ES-I3 (cell line): ENCODE data around the gene PDK4.

Source experiments
- H3K36me3 ChIP-seq: 2 replicates; pipeline ENCODE4 v1.6.1; 2013; ENCODE audit warnings: mild to moderate bottlenecking, low read length, control low read depth, moderate library complexity; ENCODE audit not compliant: insufficient read depth
- H3K4me1 ChIP-seq: 2 replicates; pipeline ENCODE4 v1.6.1; 2013; ENCODE audit warnings: mild to moderate bottlenecking, control low read depth, low read length; ENCODE audit not compliant: insufficient read depth
- H3K9ac ChIP-seq: 2 replicates; pipeline ENCODE4 v1.6.1; 2013; ENCODE audit warnings: low read depth, mild to moderate bottlenecking, low read length, moderate library complexity
- H3K9me3 ChIP-seq: 2 replicates; pipeline ENCODE4 v1.6.1; 2013; ENCODE audit warnings: mild to moderate bottlenecking, low read length, moderate library complexity; ENCODE audit not compliant: control insufficient read depth, insufficient read depth

PDK4 gene

DNA sequence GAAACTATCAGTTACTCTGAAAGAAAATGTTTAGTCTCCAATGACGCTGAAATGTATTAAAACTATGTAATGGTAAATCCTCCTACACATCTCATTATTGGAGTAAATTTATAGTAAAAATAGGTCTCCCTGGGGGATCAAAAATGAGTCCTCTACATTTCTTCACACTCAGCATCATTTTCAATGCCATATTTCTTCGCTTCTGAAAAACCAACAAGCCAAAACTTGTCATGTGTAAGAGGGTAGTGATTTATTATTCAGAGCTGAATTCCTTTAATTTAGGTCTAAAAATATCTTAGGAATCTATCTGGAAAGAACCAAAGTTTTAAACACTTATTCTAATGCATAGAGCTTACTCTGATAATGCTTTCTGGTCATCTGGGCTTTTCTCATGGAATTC, 3.0 kb downstream of the PDK4 start:
- no peaks in the 10 kb centered on the region for H3K36me3 ChIP-seq
- H3K9ac ChIP-seq: no peak overlapping the region
- H3K4me1 ChIP-seq: 0 out of 2 replicates have a peak, but pooled peaks cover 3% of the 10 kb centered on the region
- no peaks in the 10 kb centered on the region for H3K9me3 ChIP-seq

- 0 out of 2 replicates have a peak, but pooled peaks cover 3% of the 10 kb centered on the region for H3K4me1 ChIP-seq
- H3K9me3 ChIP-seq: no peaks in the 10 kb centered on the region
- H3K9ac ChIP-seq: no peak overlapping the region
- H3K36me3 ChIP-seq: no peaks in the 10 kb centered on the region
These were observed 3.7 kb downstream of the PDK4 start for GRCh38 chr7:95592570-95592969.

- Histone ChIP-seq H3K9ac (no peak overlapping the region), H3K4me1 (0 out of 2 replicates have a peak, but pooled peaks cover 3% of the 10 kb centered on the region), H3K9me3 (no peaks in the 10 kb centered on the region), H3K36me3 (no peaks in the 10 kb centered on the region)
These were observed 5.7 kb downstream of the PDK4 start for GRCh38 chr7:95590387-95591248.

DNA sequence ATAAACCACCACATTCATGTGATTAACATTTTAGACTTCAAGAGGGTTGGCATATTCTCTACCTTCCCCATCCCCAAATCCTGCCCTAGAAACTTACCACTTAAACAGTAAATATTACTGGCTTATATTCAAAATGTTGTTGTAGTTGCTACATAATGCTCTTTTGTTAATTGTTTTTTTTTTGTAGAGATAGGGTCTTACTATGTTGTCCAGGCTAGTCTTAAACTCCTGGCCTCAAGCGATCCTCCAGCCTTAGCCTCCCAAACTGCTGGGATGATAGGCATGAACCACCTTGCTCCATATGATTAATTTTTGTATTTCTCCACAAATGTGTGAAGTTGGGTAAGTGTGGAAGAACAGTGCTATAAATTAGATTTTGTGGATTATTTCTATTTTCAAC, 6.5 kb downstream of the PDK4 start:
- H3K9ac ChIP-seq: no peak overlapping the region
- H3K36me3 ChIP-seq: no peaks in the 10 kb centered on the region
- H3K9me3 ChIP-seq: no peaks in the 10 kb centered on the region
- H3K4me1 ChIP-seq: 0 out of 2 replicates have a peak, but pooled peaks cover 3% of the 10 kb centered on the region

DNA sequence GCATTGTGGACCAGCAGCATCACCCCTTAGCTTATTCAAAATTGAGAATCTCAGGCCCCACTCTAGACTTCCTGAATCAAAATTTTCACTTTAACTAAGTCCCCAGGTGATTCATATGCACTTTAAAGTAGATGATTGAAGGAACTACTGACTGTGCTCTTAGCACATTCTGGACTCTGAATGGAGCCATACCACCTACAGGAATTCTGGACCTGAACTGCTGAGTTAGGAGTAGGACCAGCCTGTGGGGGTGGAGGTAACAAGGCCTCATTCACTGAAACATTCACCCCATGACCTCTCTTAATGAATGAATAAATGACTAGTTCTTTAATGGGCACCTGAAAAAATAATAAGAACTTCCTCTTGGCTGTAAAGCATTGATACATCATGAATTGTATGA, 7.3 kb downstream of the PDK4 start:
- H3K9me3 ChIP-seq: no peaks in the 10 kb centered on the region

GRCh38 chr7:95586951-95587301, 9.4 kb downstream of the PDK4 start:
- H3K4me1 ChIP-seq: 0 out of 2 replicates have a peak, but pooled peaks cover 3% of the 10 kb centered on the region
- no peaks in the 10 kb centered on the region for H3K36me3 ChIP-seq
- no peak overlapping the region for H3K9ac ChIP-seq
- H3K9me3 ChIP-seq: no peaks in the 10 kb centered on the region

More for the DNA sequence above, 7.3 kb downstream of the PDK4 start:
- Histone ChIP-seq H3K36me3 (no peaks in the 10 kb centered on the region), H3K9ac (no peak overlapping the region), H3K4me1 (0 out of 2 replicates have a peak, but pooled peaks cover 3% of the 10 kb centered on the region)

GRCh38 chr7:95585426-95585789, 10.9 kb downstream of the PDK4 start:
- Histone ChIP-seq H3K36me3 (no peaks in the 10 kb centered on the region), H3K9ac (no peak overlapping the region), H3K4me1 (0 out of 2 replicates have a peak, but pooled peaks cover 3% of the 10 kb centered on the region), H3K9me3 (no peaks in the 10 kb centered on the region)

DNA sequence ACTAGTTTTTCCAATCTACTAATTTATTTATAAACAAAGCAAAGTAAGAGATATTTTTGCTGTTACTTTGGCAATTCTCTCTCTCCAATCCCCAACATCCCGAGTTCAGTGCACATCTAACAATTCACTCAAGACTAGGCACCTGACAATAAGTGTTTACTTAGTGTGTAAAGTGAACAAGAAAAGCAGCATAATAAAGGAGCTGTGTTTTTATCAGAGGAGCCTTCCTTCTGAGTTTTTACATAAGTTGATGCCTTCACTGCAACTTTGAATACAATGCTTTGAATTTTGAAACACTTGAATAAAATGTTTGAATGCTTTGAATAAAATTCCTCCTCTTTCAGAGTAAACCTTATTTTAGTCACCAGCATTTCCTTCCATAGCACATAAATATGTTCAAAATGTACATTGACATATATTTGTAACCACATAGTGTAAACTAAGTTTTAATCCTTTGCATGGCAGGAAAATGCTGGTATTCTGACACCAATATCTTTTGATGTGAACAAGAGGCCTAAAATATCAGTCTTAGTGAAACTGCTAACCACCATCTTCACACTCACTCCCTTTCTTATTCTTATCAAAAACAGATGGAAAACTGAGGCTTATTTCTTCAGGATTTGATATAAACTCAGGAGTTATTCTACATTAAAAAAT, 11.4 kb downstream of the PDK4 start:
- Histone ChIP-seq H3K4me1 (0 out of 2 replicates have a peak, but pooled peaks cover 3% of the 10 kb centered on the region), H3K9ac (no peak overlapping the region), H3K9me3 (no peaks in the 10 kb centered on the region), H3K36me3 (no peaks in the 10 kb centered on the region)

DNA sequence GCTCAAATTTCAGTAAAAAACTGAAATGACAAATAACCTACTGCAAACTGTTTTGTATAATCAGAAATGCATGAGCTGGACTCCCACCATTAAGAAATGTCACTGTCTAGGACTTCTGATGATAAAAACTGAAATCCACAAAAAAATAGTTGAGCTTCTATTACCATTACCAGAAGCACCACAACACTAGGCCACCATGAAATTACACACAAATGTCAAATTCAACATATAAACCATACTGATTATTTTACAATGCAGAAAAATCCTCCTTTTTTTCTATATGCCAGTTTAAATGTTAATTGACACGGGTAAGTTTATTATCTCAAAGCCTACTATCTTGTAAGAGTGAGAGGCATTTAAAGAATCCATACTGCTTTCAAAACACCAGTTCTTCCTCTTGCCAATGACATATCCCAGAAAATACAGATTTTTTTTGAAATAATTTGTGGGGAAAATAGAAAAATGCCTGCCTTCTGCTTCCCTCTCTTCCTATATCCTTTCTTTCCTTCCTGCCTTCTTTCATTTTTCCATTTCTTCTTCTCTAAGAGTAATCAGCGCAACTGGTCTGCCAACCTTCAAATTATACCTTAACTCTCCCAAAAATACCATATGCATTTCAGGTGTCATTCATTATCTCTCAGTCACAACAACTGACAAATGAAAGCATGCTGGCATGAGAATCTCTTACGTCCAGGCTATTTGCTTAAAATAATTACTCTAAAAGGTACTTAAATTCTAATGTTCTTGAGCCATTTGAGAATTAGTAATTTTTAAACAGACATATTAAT, 12.3 kb downstream of the PDK4 start:
- H3K4me1 ChIP-seq: 0 out of 2 replicates have a peak, but pooled peaks cover 3% of the 10 kb centered on the region
- no peaks in the 10 kb centered on the region for H3K9me3 ChIP-seq
- no peaks in the 10 kb centered on the region for H3K36me3 ChIP-seq
- H3K9ac ChIP-seq: no peak overlapping the region

GRCh38 chr7:95582578-95583293, 13.6 kb downstream of the PDK4 start:
- Histone ChIP-seq H3K9me3 (no peaks in the 10 kb centered on the region), H3K4me1 (no peaks in the 10 kb centered on the region), H3K9ac (no peak overlapping the region), H3K36me3 (no peaks in the 10 kb centered on the region)

DNA sequence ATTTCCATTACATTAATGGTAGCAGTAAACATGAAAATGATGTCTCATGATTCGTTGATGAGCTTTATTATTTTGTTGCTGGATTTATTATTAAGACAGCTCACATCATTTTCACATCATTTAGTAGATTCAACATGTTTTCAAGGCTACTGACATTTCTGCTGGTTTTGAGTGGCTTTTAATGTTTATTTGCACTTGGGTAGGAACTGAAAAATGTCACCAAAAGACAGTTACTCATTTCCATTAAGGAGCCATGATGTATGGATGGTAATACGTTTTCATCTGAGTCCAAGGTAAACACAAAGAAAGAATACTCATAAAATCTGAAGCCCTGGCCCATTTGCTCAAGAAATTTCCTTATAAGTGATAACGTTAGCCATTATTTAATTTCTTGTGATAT, 14.8 kb downstream of the PDK4 start:
- Histone ChIP-seq H3K36me3 (no peaks in the 10 kb centered on the region), H3K9ac (no peak overlapping the region), H3K4me1 (peaks cover 2% of the 10 kb centered on the region; the same call in 1 of the 2 replicates), H3K9me3 (no peaks in the 10 kb centered on the region)

GRCh38 chr7:95579318-95579717, 17.0 kb downstream of the PDK4 start:
- H3K9ac ChIP-seq: no peak overlapping the region
- H3K4me1 ChIP-seq: peaks cover 2% of the 10 kb centered on the region; the same call in 1 of the 2 replicates
- no peaks in the 10 kb centered on the region; the same call in 1 of the 2 replicates for H3K9me3 ChIP-seq
- H3K36me3 ChIP-seq: no peaks in the 10 kb centered on the region

DNA sequence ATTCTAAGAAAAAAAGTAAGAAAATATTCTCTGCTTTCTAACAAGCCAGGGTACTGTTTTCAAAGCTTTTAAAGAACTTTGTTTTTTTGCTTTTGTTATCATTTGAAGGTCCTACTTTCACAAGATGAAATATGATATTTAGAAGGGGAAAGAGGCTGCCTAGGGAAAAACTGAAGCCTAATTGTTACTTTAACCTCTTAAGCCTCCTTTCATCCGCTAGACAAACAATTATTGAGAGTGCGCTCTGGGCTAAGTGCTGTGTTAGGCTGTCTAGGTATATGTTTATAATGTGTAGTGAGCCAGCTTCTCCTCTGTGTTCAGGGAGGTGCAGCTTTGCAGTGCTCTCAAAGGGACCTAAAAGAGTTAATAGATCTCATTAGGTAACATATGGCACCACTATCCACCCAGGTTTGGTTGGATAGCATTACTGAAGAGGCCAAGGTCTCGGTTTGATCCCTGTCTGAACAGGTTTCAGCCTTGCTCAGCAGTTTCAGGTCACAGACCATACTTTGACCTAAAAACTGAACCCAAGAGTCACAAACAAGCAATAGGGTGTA, 17.9 kb downstream of the PDK4 start:
- H3K9me3 ChIP-seq: no peaks in the 10 kb centered on the region; the same call in 1 of the 2 replicates
- H3K9ac ChIP-seq: no peak overlapping the region
- H3K36me3 ChIP-seq: no peaks in the 10 kb centered on the region
- peaks cover 2% of the 10 kb centered on the region; the same call in 1 of the 2 replicates for H3K4me1 ChIP-seq
